Hematopoietic multipotent progenitor cell treated with erythropoietin and hydrocortisone succinate and interleukin-3 and kit ligand, for 8 days (in vitro differentiated cells): ENCODE results near the gene SNCB.
"Not testable (repeated sequence)": the region's sequence is repeated elsewhere in the genome, so short reads cannot be mapped to it uniquely, and the experiment has no call there.

Experiments
- DNase-seq: peaks from one replicate; pipeline ENCODE4 v3.0.0-alpha.2; 2015

The SNCB gene

DNA sequence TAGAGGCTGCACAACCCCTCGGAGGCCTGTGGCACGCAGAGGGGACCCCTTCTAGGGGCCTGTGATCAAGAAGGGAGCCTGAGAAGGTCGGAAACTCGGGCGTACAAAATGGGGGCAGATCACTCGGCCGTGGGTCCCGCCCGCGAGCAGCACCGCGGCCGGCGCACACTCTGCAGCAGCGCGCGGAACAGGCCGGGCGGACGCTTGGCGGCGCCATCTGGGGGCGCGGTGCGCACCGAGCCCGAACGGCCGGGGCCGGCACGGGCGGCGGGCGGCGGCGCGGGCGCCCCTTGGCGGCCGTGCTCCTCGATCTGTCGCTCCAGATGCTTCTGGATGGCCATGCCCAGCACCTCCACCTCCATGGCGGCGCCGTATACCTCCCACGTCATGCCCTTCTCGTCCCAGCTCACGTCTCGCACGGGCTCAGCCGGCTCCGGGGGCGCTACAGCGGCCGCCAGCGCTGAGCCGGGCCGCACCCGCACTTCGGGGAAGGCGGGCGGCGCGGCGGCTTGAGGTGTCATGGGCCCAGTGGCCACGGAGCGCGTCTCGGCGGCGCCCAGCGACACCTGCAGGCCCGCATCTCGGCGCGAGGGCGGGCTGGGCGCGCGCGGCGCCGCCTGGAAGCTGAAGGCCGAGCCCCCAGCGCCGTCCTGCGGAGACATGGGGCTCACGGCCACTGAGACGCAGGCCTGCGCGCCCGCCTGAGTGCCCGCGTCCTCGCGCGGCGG, 33.5 kb downstream of the SNCB start:
- DNase-seq = peak; percentile 59

DNA sequence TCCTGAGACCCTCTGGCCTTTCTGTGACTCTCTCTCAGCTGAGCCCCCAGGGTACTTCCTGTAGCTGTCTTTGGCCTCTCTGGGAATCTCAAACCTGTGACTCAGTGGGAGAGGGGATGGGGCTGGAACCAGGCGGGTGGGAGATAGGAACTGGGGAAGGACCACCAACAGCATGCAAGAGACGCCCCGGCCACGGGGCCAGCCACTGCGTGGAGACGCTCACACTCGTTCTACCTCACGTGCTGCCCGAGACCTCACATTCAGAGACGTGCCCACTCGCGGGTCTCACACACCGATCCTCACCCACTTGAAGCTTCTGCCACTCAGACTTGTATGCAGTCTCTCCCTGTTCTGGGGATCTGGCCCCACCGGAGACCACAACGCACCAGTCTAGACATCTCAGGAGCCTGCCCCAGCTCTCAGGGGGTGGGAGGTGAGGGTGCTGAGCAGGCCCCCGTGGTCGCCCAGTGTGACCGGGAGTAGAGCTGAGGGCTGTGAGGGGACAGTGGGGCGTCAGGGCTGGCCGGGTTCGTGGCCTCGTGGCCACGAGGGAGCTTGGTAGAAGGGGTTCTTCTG, 34.2 kb downstream of the SNCB start:
- DNase-seq = no peak

- DNase-seq = no peak
Observed at GRCh38 chr5:176595386-176595943, 34.9 kb downstream of the SNCB start.

GRCh38 chr5:176594554-176594953, 35.8 kb downstream of the SNCB start:
- DNase-seq = no peak

GRCh38 chr5:176593273-176593869, 37.0 kb downstream of the SNCB start:
- DNase-seq = no peak

DNA sequence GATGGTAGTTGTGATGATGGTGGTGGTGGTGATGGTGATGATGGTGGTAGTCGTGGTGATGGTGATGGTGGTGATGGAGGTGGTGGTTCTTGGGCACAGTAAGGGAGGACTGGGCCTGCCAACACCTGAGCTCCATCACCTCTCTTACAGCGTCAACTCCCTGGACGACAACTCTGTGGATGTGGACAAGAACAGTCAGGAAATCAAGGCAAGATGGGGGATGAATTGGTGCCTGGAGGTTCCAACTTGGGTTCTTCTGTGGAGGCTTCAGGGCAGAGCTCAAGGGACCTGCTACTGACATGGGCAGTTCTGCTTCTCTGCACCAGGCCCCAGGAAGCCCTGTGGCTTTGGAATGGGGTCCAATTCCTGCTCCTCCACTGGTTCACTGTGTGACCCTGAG, 37.8 kb downstream of the SNCB start:
- no peak for DNase-seq

DNA sequence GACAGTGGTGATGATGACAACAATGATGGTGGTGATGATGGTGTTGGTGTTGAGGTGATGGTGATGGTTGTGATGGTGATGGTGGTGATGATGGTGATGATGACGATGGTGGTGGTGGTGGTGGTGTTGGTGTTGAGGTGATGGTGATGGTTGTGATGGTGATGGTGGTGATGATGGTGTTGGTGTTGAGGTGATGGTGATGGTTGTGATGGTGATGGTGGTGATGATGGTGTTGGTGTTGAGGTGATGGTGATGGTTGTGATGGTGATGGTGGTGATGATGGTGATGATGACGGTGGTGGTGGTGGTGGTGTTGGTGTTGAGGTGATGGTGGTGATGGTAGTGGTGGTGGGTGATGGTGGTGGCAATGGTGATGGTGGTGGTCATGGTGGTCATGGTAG, 38.7 kb downstream of the SNCB start:
- DNase-seq = not testable (repeated sequence)

- DNase-seq = no peak
Observed at GRCh38 chr5:176590035-176590717, 40.2 kb downstream of the SNCB start.

DNA sequence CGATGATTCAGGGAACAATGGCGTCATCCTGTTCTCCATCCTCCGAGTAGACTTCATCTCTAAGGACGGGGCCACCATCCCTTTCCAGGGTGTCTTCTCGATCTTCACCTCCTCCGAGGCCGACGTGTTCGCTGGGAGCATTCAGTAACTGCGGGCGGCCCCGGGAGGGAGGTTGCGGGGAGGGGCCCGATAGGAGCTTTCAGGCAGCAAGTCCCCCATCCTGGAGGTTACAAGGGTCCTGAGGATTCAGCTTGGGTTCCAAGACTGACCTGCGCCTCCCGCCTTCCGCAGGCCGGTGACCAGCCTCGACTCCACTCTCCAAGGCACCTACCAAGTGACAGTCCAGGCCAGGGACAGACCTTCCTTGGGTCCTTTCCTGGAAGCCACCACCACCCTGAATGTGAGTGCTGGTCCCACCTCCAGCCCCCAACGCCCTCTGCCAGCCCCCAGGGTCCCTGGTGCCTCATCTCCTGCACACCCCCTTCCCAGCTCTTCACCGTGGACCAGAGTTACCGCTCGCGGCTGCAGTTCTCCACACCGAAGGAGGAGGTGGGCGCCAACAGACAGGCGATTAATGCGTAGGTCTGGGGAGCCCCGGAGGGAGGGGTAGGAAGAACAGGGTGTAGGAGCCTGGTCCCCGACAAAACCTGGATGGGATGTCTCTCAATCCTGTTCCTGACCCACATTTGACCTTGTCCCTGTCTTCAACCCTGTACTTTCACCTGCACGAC, 41.1 kb downstream of the SNCB start:
- no peak for DNase-seq

- DNase-seq = no peak
Observed at GRCh38 chr5:176588297-176588696, 42.0 kb downstream of the SNCB start.

- DNase-seq = no peak
Observed at GRCh38 chr5:176587398-176587797, 42.9 kb downstream of the SNCB start.

- DNase-seq = no peak
Observed at GRCh38 chr5:176583076-176583475, 47.3 kb downstream of the SNCB start.

DNA sequence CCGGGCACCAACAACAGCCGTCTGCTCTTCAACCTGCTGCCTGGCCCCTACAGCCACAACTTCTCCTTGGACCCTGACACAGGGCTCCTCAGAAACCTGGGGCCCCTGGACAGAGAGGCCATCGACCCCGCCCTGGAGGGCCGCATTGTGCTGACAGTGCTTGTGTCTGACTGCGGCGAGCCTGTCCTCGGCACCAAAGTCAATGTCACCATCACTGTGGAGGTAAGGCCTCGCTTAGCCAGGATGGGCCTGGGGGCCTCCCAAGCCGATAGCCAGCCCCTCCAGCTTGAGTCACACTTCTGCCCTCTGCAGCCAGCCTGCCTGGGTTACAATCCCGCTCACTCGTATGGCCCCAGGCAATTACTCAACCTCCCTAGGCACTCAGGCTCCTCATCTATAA, 49.0 kb downstream of the SNCB start:
- DNase-seq = no peak

DNA sequence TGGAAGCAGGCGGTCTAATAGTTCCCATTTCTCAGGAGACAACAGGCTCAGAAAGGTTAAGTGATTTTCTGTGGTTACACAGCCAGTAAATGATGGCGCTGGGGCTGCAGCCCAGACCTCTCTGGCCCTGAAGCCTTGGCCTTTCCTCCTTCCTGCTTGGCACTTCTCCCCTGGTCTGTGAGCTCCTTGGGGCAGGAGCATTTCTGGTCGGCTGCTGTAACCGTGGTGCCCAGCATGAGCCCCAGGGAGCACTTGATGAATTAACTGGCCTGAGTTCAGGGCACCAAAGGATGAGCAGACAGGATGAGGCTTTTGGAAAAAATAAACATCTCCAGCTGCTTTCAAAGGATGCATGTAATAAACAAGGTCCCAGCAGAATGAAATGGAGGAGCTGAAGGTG, 51.0 kb downstream of the SNCB start:
- DNase-seq = no peak

- DNase-seq = peak; percentile 23
Observed at GRCh38 chr5:176578391-176578808, 51.9 kb downstream of the SNCB start.

DNA sequence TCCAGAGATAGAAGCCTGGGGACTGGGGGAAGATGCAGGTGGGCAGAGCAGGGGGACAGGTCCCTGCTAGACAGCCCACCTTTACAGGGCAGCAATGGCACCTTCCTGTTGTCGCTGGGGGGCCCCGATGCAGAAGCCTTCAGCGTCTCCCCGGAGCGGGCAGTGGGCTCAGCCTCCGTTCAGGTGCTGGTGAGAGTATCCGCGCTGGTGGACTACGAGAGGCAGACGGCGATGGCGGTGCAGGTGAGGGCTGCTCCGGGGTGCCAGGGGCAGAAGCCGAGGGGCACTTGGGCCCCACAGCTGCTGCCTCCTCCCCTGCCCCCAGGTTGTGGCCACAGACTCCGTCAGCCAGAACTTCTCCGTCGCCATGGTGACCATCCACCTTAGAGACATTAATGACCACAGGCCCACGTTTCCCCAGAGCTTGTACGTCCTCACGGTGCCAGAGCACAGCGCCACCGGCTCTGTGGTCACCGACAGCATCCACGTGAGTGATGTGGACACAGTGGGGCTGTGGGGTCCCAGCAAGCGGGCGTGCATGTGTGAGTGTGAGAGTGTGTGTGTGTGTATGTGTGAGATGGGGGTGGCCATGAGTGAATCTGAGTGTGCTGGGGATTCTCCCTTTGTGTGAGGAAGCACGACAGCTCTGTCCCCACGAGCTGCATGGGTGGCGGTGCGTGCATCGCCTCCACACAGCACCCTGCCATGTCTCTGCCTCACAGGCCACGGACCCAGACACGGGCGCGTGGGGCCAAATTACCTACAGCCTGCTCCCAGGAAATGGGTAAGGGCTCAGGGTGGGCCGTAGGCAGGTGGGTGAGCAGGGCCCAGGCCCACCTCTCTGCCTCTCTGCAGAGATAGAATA, 52.8 kb downstream of the SNCB start:
- no peak for DNase-seq

DNA sequence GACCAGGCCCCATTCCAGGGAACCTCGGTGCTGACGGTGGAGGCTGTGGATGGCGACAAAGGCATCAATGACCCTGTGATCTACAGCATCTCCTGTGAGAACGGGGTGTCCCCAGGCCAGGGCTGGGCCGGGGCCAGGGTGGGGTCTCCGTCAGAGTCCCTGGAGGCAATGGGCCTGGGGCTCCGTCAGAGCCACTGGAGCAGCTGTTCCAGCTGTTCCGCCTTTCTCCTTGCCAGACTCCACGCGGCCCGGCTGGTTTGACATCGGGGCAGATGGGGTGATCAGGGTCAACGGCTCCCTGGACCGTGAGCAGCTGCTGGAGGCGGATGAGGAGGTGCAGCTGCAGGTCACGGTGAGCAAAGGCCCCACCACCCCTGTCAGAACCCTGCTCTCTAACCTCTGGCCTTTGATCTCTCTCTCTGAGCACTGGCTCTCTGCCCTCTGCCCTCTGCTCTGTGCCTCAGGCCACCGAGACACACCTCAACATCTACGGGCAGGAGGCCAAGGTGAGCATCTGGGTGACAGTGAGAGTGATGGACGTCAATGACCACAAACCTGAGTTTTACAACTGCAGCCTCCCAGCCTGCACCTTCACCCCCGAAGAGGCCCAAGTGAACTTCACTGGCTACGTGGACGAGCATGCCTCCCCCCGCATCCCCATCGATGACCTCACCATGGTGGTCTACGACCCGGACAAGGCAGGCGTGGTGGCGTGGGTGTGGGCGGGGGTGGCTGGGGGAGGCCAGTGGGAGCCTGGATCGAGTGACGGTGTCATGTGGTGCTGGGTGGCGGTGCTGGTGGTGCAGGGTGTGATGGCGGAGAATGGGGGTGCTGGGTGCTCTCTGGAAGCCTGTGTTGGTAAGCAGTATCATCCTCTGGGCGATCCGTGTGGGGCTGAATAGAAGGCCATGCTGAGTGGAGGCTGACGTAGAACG, 54.6 kb downstream of the SNCB start:
- no peak for DNase-seq

GRCh38 chr5:176575066-176575465, 55.3 kb downstream of the SNCB start:
- no peak for DNase-seq

DNA sequence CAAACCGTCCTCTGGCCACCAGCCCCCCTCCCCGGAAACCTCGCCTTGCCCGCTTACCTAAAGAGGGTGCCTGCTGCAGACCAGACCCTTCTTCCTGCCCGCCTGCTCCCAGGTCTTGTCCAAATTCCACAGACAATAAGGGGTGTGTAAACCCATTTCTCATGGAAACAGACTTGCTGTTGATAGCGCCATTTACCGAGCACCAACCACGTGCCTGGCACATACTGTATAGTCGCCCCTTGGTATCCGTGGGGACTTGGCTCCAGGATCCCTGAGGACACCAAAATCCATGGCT, 56.1 kb downstream of the SNCB start:
- no peak for DNase-seq

GRCh38 chr5:176573564-176574296, 56.6 kb downstream of the SNCB start:
- peak; percentile 61 for DNase-seq
